Muscle layer of duodenum (tissue), 2 donors: Measurements from ENCODE around the gene MYCBP2.
"Not testable (repeated sequence)": the region's sequence is repeated elsewhere in the genome, so short reads cannot be mapped to it uniquely, and the experiment has no call there.

Experiments used
- H3K27ac ChIP-seq: one replicate; pipeline ENCODE4 v1.7.0; 2013; ENCODE audit warnings: mild to moderate bottlenecking, low read length
- H3K27me3 ChIP-seq: one replicate; pipeline ENCODE4 v1.7.0; 2013; ENCODE audit warnings: low read depth, mild to moderate bottlenecking, control low read depth, low read length
- H3K36me3 ChIP-seq, 2 donors: one replicate each; pipeline ENCODE4 v1.7.0; 2013; ENCODE audit warnings: low read length in 2 of 2, control low read depth in 1 of 2, mild to moderate bottlenecking in 1 of 2; ENCODE audit not compliant: insufficient read depth in 2 of 2, control insufficient read depth in 1 of 2
- H3K4me1 ChIP-seq, 2 donors: one replicate each; pipeline ENCODE4 v1.7.0; 2013; ENCODE audit warnings: low read length in 2 of 2, mild to moderate bottlenecking in 2 of 2, control low read depth in 1 of 2, moderate library complexity in 1 of 2; ENCODE audit not compliant: insufficient read depth in 2 of 2, control insufficient read depth in 1 of 2
- H3K4me3 ChIP-seq, 2 donors: one replicate each; pipeline ENCODE4 v1.7.0; 2013; ENCODE audit warnings: low read length in 2 of 2, low read depth in 1 of 2, mild to moderate bottlenecking in 1 of 2
- H3K9me3 ChIP-seq, 2 donors: one replicate each; pipeline ENCODE4 v1.7.0; 2013; ENCODE audit warnings: low read length in 2 of 2, control low read depth in 1 of 2, mild to moderate bottlenecking in 1 of 2; ENCODE audit not compliant: control insufficient read depth in 1 of 2
- donor health status: healthy.

The MYCBP2 gene

GRCh38 chr13:77009719-77010118 lies 317.2 kb downstream of the MYCBP2 start:
- H3K9me3 ChIP-seq, H3K27me3 ChIP-seq, H3K27ac ChIP-seq, H3K4me3 ChIP-seq: not testable (repeated sequence)
- H3K36me3 ChIP-seq: peaks cover 46 to 60% of the 10 kb centered on the region in 2 donors
- peaks cover 0 to 25% of the 10 kb centered on the region in 2 donors for H3K4me1 ChIP-seq

- H3K9me3 ChIP-seq: no peaks in the 10 kb centered on the region
- no peaks in the 10 kb centered on the region for H3K27me3 ChIP-seq
- H3K36me3 ChIP-seq: peaks cover 38 to 53% of the 10 kb centered on the region in 2 donors
- H3K27ac ChIP-seq: no peak overlapping the region
- no peak overlapping the region for H3K4me3 ChIP-seq
- peaks cover 0 to 22% of the 10 kb centered on the region in 2 donors for H3K4me1 ChIP-seq
These were observed 317.9 kb downstream of the MYCBP2 start for GRCh38 chr13:77009011-77009410.

- not testable (repeated sequence) for H3K27me3 ChIP-seq, H3K4me3 ChIP-seq, H3K9me3 ChIP-seq, H3K27ac ChIP-seq
- H3K36me3 ChIP-seq: peaks cover 33 to 46% of the 10 kb centered on the region in 2 donors
- H3K4me1 ChIP-seq: peaks cover 0 to 19% of the 10 kb centered on the region in 2 donors
These were observed 318.6 kb downstream of the MYCBP2 start for GRCh38 chr13:77008337-77008736.

- H3K27me3 ChIP-seq: no peaks in the 10 kb centered on the region
- no peak overlapping the region for H3K4me3 ChIP-seq
- no peaks in the 10 kb centered on the region for H3K9me3 ChIP-seq
- H3K4me1 ChIP-seq: peaks cover 0 to 19% of the 10 kb centered on the region in 2 donors
- H3K27ac ChIP-seq: no peak overlapping the region
- peaks cover 30 to 32% of the 10 kb centered on the region in 2 donors for H3K36me3 ChIP-seq
These were observed 324.2 kb downstream of the MYCBP2 start for GRCh38 chr13:77002590-77003190.

- H3K4me1 ChIP-seq: peaks cover 0 to 19% of the 10 kb centered on the region in 2 donors
- no peaks in the 10 kb centered on the region for H3K27me3 ChIP-seq
- H3K36me3 ChIP-seq: peaks cover 25% of the 10 kb centered on the region in 2 donors
- no peak overlapping the region for H3K4me3 ChIP-seq
- no peaks in the 10 kb centered on the region for H3K9me3 ChIP-seq
- H3K27ac ChIP-seq: no peak overlapping the region
These were observed 324.8 kb downstream of the MYCBP2 start for GRCh38 chr13:77001963-77002587.

GRCh38 chr13:77001540-77001939 lies 325.4 kb downstream of the MYCBP2 start:
- Histone ChIP-seq H3K27ac (no peak overlapping the region), H3K4me3 (no peak overlapping the region), H3K4me1 (peaks cover 0 to 16% of the 10 kb centered on the region in 2 donors), H3K27me3 (no peaks in the 10 kb centered on the region), H3K36me3 (peaks cover 22 to 24% of the 10 kb centered on the region in 2 donors), H3K9me3 (no peaks in the 10 kb centered on the region)

- no peak overlapping the region for H3K27ac ChIP-seq
- H3K27me3 ChIP-seq: no peaks in the 10 kb centered on the region
- H3K4me3 ChIP-seq: no peak overlapping the region
- peaks cover 28 to 30% of the 10 kb centered on the region in 2 donors for H3K36me3 ChIP-seq
- H3K9me3 ChIP-seq: no peaks in the 10 kb centered on the region
- H3K4me1 ChIP-seq: peaks cover 0 to 9% of the 10 kb centered on the region in 2 donors
These were observed 326.4 kb downstream of the MYCBP2 start for GRCh38 chr13:77000475-77000874.
